Fibroblast of gingiva (primary cell): ENCODE results near the gene OCIAD1.
"Not testable (repeated sequence)": the region's sequence is repeated elsewhere in the genome, so short reads cannot be mapped to it uniquely, and the experiment has no call there.

Source experiments
- DNase-seq: peaks from one replicate; pipeline ENCODE4 v3.0.0-alpha.2; 2011; ENCODE audit warnings: low read depth

Gene OCIAD1

DNA sequence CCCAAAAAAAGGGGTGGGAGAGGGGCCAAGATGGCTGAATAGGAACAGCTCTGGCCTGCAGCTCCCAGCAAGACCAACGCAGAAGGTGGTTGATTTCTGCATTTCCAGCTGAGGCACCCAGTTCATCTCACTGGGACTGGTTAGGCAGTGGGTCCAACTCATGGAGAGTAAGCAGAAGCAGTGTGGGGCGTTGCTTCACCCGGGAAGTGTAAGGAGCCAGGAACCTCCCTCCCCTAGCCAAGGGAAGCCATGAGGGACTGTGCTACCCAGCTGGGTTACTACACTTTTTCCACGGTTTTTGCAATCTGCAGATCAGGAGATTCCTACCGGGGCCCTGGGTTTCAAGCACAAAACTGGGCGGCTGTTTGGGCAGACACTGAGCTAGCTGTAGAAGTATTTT lies 13.9 kb upstream of the OCIAD1 start:
- no peak for DNase-seq

DNA sequence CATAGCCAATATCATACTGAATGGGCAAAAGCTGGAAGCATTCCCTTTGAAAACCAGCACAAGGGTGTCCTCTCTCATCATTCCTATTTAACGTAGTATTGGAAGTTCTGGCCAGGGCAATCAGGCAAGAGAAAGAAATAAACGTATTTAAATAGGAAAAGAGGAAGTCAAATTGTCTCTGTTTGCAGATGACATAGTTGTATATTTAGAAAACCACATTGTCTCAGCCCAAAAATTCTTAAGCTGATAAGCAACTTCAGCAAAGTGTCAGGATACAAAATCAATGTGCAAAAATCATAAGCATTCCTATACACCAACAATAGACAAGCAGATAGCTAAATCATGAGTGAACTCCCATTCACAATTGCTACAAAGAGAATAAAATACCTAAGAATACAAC lies 9.5 kb upstream of the OCIAD1 start:
- not testable (repeated sequence) for DNase-seq

- DNase-seq = no peak
Measured at GRCh38 chr4:48827622-48828021, 3.3 kb upstream of the OCIAD1 start.

- no peak for DNase-seq
Measured at GRCh38 chr4:48831532-48832030, 693 bp downstream of the OCIAD1 start.

DNA sequence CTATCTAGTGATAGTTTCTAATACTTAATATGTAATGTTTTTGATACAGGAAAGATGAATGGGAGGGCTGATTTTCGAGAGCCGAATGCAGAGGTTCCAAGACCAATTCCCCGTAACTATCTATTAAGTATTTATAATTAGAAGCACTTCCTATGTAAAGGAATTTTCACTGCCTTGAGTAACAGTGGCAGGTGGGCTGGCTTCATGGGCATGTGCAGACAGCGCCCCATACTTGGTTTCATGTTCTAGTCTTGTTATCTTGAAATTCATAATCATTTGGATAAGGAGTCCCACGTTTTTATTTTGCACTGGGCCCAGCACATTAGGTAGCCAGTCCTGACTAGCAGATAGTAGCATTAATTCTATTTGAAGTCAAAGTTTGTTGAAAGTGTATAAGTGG lies 1.7 kb downstream of the OCIAD1 start:
- DNase-seq = no peak

DNA sequence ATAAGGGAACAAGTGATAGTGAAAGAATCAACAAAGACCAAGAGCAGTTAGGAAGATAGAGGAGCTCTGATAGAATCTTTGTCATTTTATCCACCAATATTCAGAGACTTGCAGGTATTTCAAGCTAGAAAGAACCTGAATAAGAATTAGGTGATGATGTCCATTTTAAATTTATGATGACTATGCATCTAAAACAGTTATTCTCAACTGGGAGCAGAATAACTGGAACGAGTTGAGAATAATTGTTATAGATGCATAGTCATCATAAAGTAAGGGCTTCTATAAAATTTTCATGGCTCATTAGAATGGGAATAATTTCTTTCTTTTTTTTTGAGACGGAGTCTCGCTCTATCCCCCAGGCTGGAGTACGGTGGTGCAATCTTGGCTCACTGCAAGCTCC lies 5.8 kb downstream of the OCIAD1 start:
- no peak for DNase-seq

GRCh38 chr4:48841045-48841827 lies 10.3 kb downstream of the OCIAD1 start:
- DNase-seq = peak; percentile 9

DNA sequence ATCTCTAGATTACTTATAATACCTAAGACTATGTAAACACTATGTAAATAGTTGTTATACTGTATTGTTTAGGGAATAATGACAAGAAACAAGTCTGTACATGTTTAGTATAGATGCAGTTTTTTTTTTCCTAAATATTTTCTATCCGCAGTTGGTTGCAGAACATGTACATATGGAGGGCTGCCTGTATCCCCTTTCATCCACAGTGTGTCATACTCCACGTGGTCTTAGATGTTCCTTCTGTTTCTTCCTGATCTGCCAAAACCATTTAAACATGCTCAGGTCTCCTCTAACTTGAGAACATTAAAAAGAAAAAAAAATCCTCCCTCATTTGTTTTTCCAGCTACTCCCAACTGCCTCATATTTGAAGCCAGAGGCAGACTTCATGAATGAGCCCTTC lies 14.0 kb downstream of the OCIAD1 start:
- no peak for DNase-seq

GRCh38 chr4:48848799-48849198 lies 17.9 kb downstream of the OCIAD1 start:
- not testable (repeated sequence) for DNase-seq

DNA sequence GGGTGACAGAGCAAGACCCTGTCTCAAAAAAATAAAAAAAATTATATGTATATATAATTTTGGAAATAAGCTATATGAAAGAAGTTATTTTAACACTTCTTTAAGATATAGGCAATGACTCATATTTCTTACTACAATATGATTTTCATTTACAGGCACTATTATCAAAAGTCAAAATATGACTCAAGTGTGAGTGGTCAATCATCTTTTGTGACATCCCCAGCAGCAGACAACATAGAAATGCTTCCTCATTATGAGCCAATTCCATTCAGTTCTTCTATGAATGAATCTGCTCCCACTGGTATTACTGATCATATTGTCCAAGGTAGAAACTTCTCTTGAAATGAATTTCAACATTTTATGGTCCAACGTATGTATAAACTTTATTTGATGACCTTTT lies 20.8 kb downstream of the OCIAD1 start:
- no peak for DNase-seq

DNA sequence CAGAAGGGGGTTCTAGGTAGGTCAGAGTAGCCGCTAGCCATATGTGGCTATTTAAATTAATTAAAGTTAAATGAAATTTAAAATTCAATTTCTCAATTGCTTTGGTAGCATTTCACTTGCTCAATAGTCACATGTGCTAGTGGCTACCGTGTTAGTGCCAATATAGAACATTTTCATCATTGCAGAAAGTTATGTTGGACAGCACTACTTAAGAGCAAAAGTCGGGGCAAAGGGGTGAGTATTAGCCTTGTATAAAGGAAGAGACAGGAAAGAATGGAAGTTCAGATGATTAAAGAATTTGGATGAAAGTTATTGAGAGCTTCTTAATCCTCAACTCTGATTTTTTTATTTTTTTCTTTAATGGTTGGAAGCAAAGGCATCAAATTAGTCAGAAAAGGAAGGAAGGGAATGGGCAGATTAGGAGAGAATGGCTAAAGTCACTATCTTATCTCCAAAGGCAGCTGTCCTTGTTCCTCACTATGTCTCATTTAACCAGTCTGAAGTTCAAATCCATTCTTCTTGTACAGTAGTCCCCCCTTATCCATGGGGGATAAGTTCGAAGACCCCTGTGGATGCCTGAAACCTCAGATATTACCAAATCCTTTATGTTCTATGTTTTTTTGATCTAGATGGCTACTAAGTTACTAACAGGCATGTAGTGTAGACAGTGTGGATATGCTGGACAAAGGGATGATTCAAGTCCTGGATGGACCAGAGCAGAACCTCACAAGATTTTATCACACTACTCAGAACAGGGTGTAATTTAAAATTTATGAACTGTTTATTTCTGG lies 22.9 kb downstream of the OCIAD1 start:
- no peak for DNase-seq

DNA sequence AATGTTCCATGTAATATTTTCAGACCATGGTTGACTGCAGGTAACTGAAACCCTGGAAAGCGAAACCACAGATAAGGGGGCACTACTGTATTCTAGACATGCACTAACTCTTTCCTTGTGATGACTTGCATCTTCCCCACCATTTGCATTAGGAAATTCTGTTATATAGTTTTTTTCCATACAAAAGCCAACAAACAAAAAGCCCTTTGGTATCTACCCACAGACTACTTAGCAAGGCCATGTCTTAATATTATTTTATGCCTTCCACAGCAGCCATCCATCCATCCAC lies 23.5 kb downstream of the OCIAD1 start:
- DNase-seq = no peak

DNA sequence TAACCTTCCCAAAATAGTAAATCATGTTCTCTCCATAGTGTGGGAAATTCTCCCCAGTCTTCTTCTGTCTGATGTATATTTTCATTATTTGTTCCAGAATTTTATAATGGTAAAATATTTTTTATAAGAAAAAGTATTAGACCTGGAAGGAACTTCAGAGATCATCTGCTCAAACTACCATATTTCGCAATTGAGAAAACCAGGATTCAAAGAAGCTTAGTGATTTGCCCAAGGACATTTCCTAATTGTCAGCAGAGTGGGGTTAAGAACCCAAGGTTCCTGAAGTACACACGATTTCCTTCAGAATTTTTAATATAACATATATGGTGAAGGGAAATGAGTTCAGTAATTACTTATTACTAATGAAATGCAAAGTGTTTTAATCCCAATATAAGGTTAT lies 24.1 kb downstream of the OCIAD1 start:
- DNase-seq = peak; percentile 14

DNA sequence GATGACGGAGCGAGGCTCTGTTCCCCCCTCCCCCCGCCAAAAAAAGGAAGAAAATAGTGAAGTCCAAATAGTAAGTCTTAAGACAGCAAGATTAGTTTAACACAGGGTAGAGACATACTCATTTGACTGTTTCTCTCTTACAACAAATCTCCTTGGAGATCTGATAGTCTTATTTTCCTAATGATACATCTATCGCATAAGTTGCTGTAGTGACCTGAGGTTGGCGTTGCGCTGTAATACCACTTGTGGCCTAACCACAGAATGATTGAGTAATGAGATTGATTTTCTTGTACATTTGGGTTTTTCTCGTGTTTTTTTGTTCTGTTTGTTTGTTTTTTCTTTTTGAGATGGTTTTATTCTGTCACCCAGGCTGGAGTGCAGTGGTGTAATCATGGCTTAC lies 27.2 kb downstream of the OCIAD1 start:
- DNase-seq = peak; percentile 13

DNA sequence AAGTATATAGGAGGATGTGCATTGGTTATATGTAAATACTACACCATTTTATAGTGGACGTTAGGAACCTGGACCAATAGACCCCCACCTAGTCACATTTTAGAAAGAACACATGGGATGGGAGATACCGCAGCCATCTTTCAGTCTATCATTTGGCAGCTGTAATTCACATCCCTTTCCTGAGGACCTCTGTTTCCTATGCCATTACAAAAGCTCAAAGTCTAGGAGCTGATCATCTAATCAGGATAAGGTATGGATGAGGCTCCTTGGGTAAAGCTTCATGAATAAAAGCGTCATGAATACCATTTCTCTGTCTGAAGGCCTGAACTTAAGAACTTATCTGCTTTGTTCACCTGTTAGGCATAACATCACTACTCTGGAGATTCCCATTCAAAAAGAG lies 31.1 kb downstream of the OCIAD1 start:
- no peak for DNase-seq

DNA sequence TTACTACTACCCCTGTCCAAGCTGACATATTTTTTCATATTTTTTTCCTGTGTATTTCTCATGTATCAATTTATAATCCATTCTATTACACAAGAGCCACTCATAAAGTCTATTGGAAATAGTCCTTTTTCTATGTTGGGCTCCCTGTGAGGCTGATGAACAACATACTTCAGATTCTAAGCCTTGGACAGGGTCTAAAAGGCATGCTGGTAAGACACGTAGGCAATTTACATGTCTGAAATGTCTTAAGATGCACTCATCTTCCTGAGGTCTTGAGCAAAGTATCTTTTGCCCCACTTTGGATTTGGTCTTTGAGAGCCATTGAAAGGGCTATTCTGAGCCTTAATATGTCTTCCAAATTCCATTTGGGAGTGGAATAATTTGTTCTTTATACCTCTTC lies 31.8 kb downstream of the OCIAD1 start:
- DNase-seq = no peak

GRCh38 chr4:48863728-48864127 lies 32.8 kb downstream of the OCIAD1 start:
- DNase-seq = no peak

- not testable (repeated sequence) for DNase-seq
Measured at GRCh38 chr4:48864696-48865095, 33.8 kb downstream of the OCIAD1 start.

GRCh38 chr4:48877827-48878535 lies 47.1 kb downstream of the OCIAD1 start:
- DNase-seq = no peak

DNA sequence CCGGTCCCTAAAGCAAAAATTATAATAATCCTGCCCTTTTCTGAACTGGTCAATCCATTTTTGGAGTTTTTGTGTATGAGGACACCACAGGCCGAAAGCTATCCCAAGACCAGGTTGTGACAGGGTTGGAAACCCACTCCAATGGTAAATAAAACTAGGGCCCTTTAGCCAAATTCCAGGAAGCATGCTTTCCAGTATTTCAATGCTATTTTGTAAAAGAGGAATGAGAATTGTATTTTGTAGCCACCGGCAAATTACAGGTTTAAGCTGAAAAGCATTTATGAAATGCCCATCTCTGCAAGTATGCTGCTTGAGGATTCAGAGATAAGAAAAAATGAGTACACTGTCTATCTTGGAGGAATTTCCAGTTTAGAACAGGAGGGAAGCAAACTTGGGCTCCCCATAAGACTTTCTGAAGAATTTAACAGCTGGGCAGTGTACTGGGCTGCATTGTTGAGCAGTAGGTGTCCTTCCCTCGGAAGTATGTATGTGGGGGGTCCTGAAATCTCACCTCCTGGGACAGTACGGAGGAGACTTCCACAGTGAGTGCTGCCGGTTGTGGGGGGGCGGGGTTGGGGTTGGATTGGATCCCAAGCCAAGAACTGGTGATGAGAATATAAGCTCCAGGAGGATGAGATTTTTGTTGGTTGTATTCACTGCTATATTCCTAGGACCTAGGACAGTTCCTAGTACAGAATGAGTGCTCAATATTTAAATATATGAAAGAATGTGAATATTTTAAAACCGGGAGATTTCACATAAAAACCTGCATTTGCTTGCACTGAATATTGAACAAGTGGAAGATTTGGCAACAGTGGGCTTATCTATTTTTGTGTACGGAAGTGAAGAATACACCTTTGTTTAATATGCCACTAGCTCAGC lies 48.9 kb downstream of the OCIAD1 start:
- DNase-seq = no peak

- DNase-seq = not testable (repeated sequence)
Measured at GRCh38 chr4:48881646-48882045, 50.8 kb downstream of the OCIAD1 start.

GRCh38 chr4:48889750-48890149 lies 58.9 kb downstream of the OCIAD1 start:
- not testable (repeated sequence) for DNase-seq
